Stimulated activated CD4-positive, alpha-beta T cell treated with anti-CD3 and anti-CD28 coated beads, Interleukin-15, amount 100 ng/mL, for 48 hours (primary cell): ENCODE measurements around the gene CES1.
"Not testable (repeated sequence)": the region's sequence is repeated elsewhere in the genome, so short reads cannot be mapped to it uniquely, and the experiment has no call there.

Source experiments
- DNase-seq, 2 donors: peaks; one replicate each; pipeline ENCODE4 v3.0.0-alpha.2; 2020; ENCODE audit warnings: low read depth in 2 of 2

CES1 gene

DNA sequence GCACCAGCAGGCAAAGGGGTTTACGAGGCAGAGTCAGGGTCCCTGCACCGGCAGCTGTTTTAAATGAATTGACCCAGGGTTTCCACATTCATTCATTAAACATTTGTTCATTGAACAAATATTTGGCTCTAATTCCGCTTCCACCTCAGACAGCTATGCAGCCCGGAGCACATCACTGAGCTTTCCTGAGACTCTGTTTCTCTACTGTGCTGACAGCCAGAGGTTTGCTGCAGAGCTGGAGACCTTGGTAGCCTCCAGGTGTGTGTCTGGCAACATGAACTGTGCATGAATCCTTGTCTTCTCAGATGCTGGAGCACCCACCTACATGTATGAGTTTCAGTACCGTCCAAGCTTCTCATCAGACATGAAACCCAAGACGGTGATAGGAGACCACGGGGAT, 42.7 kb downstream of the CES1 start:
- DNase-seq: not testable (repeated sequence)

GRCh38 chr16:55782793-55783091, 50.2 kb downstream of the CES1 start:
- not testable (repeated sequence) for DNase-seq

- DNase-seq: not testable (repeated sequence)
Measured at GRCh38 chr16:55782091-55782792, 50.7 kb downstream of the CES1 start.

DNA sequence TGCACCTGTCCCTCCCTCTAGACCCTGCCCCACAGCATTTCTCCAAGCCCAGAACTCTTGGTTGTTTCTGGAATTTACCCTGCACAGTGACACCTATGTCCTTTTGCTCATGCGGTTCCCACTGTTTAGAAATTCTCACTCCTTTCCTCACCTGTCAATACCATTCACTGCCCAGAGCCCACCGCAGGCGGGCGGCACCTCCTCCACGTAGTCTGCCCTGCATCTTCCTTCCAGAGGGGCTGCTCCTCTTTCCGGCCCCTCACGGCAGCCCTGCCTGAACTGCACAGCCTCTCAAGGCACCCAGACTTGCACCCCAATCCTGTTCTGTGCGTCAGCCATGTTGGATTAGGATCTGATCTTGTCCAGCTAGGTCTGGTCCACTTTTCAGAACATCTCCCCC, 51.4 kb downstream of the CES1 start:
- DNase-seq: not testable (repeated sequence)

DNA sequence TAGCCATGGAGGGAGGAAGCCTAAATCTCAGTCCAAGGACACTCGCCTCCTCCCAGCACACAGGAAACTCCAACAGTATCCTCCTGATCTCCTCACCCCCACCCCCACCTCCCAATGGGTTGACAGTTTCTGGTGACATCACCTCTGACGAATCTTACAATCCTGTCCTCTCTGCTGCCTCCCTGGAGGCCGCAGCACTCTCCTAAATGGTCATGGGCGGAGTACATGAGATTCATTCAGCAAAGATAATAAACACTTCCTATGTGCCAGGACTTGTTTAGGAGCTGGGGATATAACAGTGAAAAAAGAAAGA, 52.8 kb downstream of the CES1 start:
- DNase-seq: not testable (repeated sequence)

GRCh38 chr16:55779402-55780094, 53.3 kb downstream of the CES1 start:
- no peak for DNase-seq

DNA sequence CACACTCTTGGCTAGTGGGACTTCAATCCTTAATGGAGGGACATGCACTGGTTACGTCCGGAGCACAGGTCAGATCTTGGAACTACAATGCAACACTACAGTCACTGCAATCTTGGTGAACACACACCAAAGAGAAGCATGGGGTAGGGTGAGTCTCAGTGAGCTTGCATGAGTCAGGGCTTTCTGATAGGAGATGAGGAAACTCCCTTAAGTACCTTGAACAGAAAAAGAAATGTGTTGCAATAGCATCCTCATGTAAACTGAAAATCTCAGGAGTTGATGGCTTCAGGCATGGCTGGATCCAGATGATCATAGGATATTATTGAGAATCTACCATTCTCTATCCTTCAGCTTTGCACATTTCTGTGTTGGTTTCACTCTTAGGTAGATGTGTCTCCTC, 54.1 kb downstream of the CES1 start:
- DNase-seq: no peak

- no peak for DNase-seq
Measured at GRCh38 chr16:55775857-55776256, 57.0 kb downstream of the CES1 start.

DNA sequence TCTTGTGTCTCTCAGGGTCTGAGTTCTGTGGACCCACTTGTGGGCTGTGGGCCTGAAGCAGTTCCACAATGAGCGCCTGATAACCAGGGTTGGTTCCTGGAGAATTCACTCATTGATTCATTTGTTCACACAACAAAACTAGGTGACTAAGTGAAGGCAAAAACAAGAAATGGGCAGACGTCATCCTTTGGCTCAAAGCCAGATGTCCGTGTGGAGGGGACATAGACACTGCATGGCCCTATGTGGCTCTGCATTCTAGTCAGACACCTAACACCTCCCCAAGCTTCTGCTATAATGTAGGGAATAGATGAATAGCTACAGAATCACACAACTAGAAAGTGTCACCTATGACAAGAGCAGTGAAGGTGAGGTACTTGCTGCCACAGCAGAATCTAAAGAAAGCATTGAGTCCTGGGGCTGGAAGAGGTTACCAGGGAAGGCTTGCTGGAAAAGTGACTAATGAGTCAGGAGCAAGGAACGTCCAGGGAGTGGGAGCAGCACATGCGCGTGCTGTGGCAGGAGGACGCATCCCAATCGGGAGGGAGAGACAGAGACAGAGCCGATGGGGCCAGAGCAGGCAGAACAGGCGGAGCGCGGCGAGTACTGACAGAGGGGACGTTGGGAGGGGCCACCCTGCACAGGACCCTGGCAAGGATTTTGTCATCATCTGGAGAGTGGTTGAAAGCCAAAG, 58.9 kb downstream of the CES1 start:
- DNase-seq: no peak

- no peak for DNase-seq
Measured at GRCh38 chr16:55765161-55765560, 67.7 kb downstream of the CES1 start.

- DNase-seq: no peak
Measured at GRCh38 chr16:55760310-55761001, 72.4 kb downstream of the CES1 start.

- not testable (repeated sequence) for DNase-seq
Measured at GRCh38 chr16:55759965-55760309, 73.0 kb downstream of the CES1 start.

GRCh38 chr16:55757595-55758527, 75.0 kb downstream of the CES1 start:
- DNase-seq: not testable (repeated sequence)

- DNase-seq: no peak
Measured at GRCh38 chr16:55756963-55757362, 75.9 kb downstream of the CES1 start.

DNA sequence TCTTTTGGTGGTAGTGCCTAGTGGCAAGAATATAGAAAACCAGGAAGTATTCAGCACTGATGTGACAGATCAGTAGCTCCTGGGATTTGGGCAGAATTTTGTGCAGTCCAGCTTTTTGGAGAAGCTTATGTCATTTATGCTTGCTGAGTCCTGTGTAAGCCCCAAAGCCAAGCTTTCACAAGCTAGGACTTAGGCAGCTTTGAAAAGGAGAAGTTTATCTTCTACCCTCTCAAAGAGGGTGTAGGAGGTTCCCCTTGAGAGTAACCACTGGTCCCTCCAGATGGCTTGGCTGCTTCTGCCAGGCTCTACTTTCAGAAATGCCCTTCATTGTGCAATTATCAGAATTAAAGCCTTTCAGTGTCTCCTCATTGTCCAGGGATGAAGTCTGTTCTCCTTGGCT, 78.8 kb downstream of the CES1 start:
- DNase-seq: no peak

GRCh38 chr16:55753145-55753631, 79.7 kb downstream of the CES1 start:
- not testable (repeated sequence) for DNase-seq
